ENCODE data around the gene TBL3. TPM values are rescaled to one million over a fixed set of nuclear protein-coding genes. Genes with fewer than 3 reads are reported as not detected.

Gene TBL3
- total and polyA plus RNA-seq, 4 donors: 23.9 to 58.8 (median 44.1) TPM

GRCh38 chr16:1941162-1942046 is 30.4 kb upstream of the TBL3 start:
- no peaks in the 10 kb centered on the region for H3K9me3 ChIP-seq (ENCODE audit: control insufficient read depth in 4 of 4, insufficient read depth in 3 of 4, low read length in 3 of 4)
- peak overlapping the region; percentile 25 to 89 for H3K27ac ChIP-seq (ENCODE audit: low read depth in 1 of 2, low read length in 1 of 2)
- no peak overlapping the region for H3K9ac ChIP-seq (ENCODE audit: insufficient read depth in 1 of 2, low read length in 2 of 2)
- no peak for DNase-seq
- 73 to 88% methylated on average over 30 of the region's 30 CpGs for WGBS, 2 donors
- no peak for TF ChIP-seq CTCF (IDR thresholded peaks at IDR 0.05; ENCODE audit: control extremely low read depth, extremely low read depth)
- no peak overlapping the region for H3K4me3 ChIP-seq
- ATAC-seq (ENCODE audit: insufficient read depth, low FRiP score): no peak
- no peaks in the 10 kb centered on the region for H3K27me3 ChIP-seq (ENCODE audit: control insufficient read depth in 3 of 3, insufficient read depth in 3 of 3, low read length in 2 of 3)
- peaks cover 0 to 12% (median 7%) of the 10 kb centered on the region in 5 donors for H3K4me1 ChIP-seq (ENCODE audit: control insufficient read depth in 5 of 5, insufficient read depth in 5 of 5, low read length in 5 of 5)
- H3K36me3 ChIP-seq (ENCODE audit: control insufficient read depth in 4 of 4, insufficient read depth in 4 of 4, low read length in 4 of 4): peaks cover 2 to 33% (median 8%) of the 10 kb centered on the region in 4 donors

- H3K36me3 ChIP-seq (ENCODE audit: control insufficient read depth in 4 of 4, insufficient read depth in 4 of 4, low read length in 4 of 4): peaks cover 0 to 30% (median 8%) of the 10 kb centered on the region in 4 donors
- no peak for DNase-seq
- peaks cover 0 to 12% (median 7%) of the 10 kb centered on the region in 5 donors for H3K4me1 ChIP-seq (ENCODE audit: control insufficient read depth in 5 of 5, insufficient read depth in 5 of 5, low read length in 5 of 5)
- H3K9me3 ChIP-seq (ENCODE audit: control insufficient read depth in 4 of 4, insufficient read depth in 3 of 4, low read length in 3 of 4): no peaks in the 10 kb centered on the region
- TF ChIP-seq CTCF (IDR thresholded peaks at IDR 0.05; ENCODE audit: control extremely low read depth, extremely low read depth): no peak
- peak overlapping the region in 1 of 2 donors; percentile 47 for H3K9ac ChIP-seq (ENCODE audit: insufficient read depth in 1 of 2, low read length in 2 of 2)
- peak overlapping the region; percentile 89 to 90 for H3K27ac ChIP-seq (ENCODE audit: low read depth in 1 of 2, low read length in 1 of 2)
- peak overlapping the region; percentile 83 for H3K4me3 ChIP-seq
- no peaks in the 10 kb centered on the region for H3K27me3 ChIP-seq (ENCODE audit: control insufficient read depth in 3 of 3, insufficient read depth in 3 of 3, low read length in 2 of 3)
- WGBS, 2 donors: 10 to 18% methylated on average over 15 to 17 of the region's 17 CpGs
- no peak for ATAC-seq (ENCODE audit: insufficient read depth, low FRiP score)
These were observed 29.6 kb upstream of the TBL3 start for GRCh38 chr16:1942047-1942809.

GRCh38 chr16:1942810-1943726 is 28.8 kb upstream of the TBL3 start, which contains the start of gene MSRB1:
TSS of gene MSRB1 (minus strand) at chr16:1943199. CDS start at chr16:1943156, 43 bp downstream.
- peak; percentile 99 for DNase-seq
- ATAC-seq (ENCODE audit: insufficient read depth, low FRiP score): peak; percentile 97
- Histone ChIP-seq H3K4me1 (ENCODE audit: control insufficient read depth in 5 of 5, insufficient read depth in 5 of 5, low read length in 5 of 5) (peaks cover 0 to 12% (median 7%) of the 10 kb centered on the region in 5 donors), H3K9me3 (ENCODE audit: control insufficient read depth in 4 of 4, insufficient read depth in 3 of 4, low read length in 3 of 4) (no peaks in the 10 kb centered on the region), H3K9ac (ENCODE audit: insufficient read depth in 1 of 2, low read length in 2 of 2) (peak within 1 kb of the TSS in 1 of 2 donors; percentile 47), H3K4me3 (peak within 1 kb of the TSS; percentile 83), H3K27ac (ENCODE audit: low read depth in 1 of 2, low read length in 1 of 2) (peak within 1 kb of the TSS; percentile 89 to 90), H3K36me3 (ENCODE audit: control insufficient read depth in 4 of 4, insufficient read depth in 4 of 4, low read length in 4 of 4) (peaks cover 0 to 26% (median 5%) of the 10 kb centered on the region in 4 donors), H3K27me3 (ENCODE audit: control insufficient read depth in 3 of 3, insufficient read depth in 3 of 3, low read length in 2 of 3) (no peaks in the 10 kb centered on the region)
- 2% methylated on average over 61 to 77 of the region's 77 CpGs for WGBS, 2 donors
- TF ChIP-seq CTCF (IDR thresholded peaks at IDR 0.05; ENCODE audit: control extremely low read depth, extremely low read depth): no peak
